Measurements from ENCODE around the gene ARID4B.

GRCh38 chr1:235268379-235269125 lies 59.4 kb downstream of the ARID4B start:
- TF ChIP-seq CTCF (conservative IDR thresholded peaks at IDR 0.05; ENCODE audit: low read depth, low read length), result no peak
- no peak for TF ChIP-seq EZH2 (IDR thresholded peaks at IDR 0.05; ENCODE audit: borderline replicate concordance, low read depth, low read length, poor library complexity, severe bottlenecking)

Measured in A673 (cell line).